ENCODE results near the gene ANXA5.

GRCh38 chr4:121656269-121656641 lies 40.5 kb downstream of the ANXA5 start:
- TF ChIP-seq, protein P1, sequence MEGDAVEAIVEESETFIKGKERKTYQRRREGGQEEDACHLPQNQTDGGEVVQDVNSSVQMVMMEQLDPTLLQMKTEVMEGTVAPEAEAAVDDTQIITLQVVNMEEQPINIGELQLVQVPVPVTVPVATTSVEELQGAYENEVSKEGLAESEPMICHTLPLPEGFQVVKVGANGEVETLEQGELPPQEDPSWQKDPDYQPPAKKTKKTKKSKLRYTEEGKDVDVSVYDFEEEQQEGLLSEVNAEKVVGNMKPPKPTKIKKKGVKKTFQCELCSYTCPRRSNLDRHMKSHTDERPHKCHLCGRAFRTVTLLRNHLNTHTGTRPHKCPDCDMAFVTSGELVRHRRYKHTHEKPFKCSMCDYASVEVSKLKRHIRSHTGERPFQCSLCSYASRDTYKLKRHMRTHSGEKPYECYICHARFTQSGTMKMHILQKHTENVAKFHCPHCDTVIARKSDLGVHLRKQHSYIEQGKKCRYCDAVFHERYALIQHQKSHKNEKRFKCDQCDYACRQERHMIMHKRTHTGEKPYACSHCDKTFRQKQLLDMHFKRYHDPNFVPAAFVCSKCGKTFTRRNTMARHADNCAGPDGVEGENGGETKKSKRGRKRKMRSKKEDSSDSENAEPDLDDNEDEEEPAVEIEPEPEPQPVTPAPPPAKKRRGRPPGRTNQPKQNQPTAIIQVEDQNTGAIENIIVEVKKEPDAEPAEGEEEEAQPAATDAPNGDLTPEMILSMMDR (conservative IDR thresholded peaks at IDR 0.05 in 1 of 2, IDR thresholded peaks at IDR 0.05 in 1 of 2; ENCODE audit: low read depth in 1 of 2, low read length in 2 of 2) = peak; percentile 43 to 58
- TF ChIP-seq EZH2 (IDR thresholded peaks at IDR 0.05; ENCODE audit: low read length, missing control alignments) = no peak
